ENCODE measurements around the gene SORCS2.

SORCS2 gene

DNA sequence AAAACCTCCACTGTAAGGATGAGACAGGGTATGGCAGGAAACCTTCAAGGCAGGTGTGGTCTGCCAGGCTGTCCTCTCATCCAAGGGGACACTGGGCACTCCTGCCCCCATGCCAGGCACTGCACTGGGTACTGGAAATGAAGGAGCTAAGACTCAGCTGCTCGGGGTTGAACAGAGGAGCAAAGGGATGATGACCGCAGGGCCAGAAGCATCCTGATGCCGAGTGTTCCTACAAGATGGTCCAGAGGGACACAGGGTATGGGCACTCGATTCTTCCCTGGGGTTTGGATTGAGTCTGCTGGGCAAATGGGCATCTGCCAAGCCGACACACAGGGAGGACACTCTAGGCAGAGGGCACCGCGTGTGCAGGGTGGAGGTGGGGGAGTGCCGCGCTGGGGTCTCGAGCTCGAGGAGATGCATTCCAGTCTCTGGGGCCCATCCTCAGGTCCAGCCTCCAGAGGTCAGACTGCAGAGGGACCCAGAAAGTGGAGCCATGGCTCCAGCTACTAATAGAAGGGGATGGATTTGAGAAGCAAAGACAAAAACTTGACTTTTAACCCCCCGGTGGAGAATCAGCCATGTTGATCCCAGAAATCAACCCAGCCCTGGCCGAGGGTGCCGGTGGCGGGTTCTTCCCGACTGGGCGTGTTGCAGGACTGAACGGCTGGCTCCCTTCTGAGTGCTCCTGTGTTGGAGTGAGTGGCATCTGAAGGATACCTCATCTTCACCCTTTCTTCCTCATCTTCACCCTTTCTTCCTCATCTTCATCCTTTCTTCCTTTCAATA is 500.3 kb downstream of the SORCS2 start:
- H3K27ac ChIP-seq (ENCODE audit: insufficient read depth in 1 of 2, low read depth in 1 of 2, low read length in 2 of 2, poor library complexity in 1 of 2, severe bottlenecking in 2 of 2): no peak overlapping the region
- peaks cover 0 to 22% (median 1%) of the 10 kb centered on the region in 5 experiments for H3K27me3 ChIP-seq (replicated peaks in 2 of 5; ENCODE audit: control insufficient read depth in 4 of 5, insufficient read depth in 5 of 5, low read length in 4 of 5)
- H3K9me3 ChIP-seq (ENCODE audit: control extremely low read depth in 1 of 5, control insufficient read depth in 4 of 5, insufficient read depth in 2 of 5, low read depth in 1 of 5, low read length in 4 of 5): no peaks in the 10 kb centered on the region
- WGBS (ENCODE audit: insufficient coverage): 95% methylated on average over 17 of the region's 18 CpGs
- no peaks in the 10 kb centered on the region for H3K4me1 ChIP-seq (ENCODE audit: control extremely low read depth in 1 of 4, control insufficient read depth in 4 of 4, insufficient read depth in 4 of 4, low read length in 3 of 4)
- POLR2A ChIA-PET: no interaction called here
- no peak overlapping the region for H3K4me3 ChIP-seq (ENCODE audit: control insufficient read depth in 1 of 7, extremely low read depth in 1 of 7, insufficient read depth in 4 of 7, low read depth in 2 of 7, low read length in 6 of 7)
- CTCF ChIA-PET: interaction anchor here (1.1 kb wide), 1 partner anchor 19 kb away, joined by 3 read pairs; no protein-coding TSS in a partner anchor
- no peak for DNase-seq
- H3K36me3 ChIP-seq (ENCODE audit: control insufficient read depth in 4 of 4, insufficient read depth in 4 of 4, low read length in 3 of 4): no peaks in the 10 kb centered on the region

DNA sequence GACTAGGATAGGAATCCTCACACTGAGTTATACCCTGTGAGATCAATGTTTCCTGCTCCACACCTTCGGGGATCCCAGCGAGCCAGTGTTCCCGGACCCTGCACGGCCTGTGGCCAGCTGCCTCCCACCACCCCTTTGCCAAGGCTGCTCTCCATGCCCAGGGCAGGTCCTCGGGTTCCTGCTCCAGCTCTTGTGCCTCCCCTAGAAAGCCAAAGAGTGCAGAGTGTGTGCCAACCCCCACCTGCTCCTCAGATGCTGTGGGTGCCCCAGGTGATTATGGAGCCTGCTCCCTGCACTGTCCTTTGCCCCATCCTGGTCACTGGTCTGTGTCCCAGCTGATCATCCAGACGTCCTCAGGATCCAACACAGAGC is 500.9 kb downstream of the SORCS2 start:
- ChIA-PET POLR2A (no interaction called here), CTCF (interaction anchor here (1.1 kb wide), 1 partner anchor 18 kb away, joined by 3 read pairs; no protein-coding TSS in a partner anchor)
- Histone ChIP-seq H3K4me1 (ENCODE audit: control extremely low read depth in 1 of 4, control insufficient read depth in 4 of 4, insufficient read depth in 4 of 4, low read length in 3 of 4) (no peaks in the 10 kb centered on the region), H3K27me3 (replicated peaks in 2 of 5; ENCODE audit: control insufficient read depth in 4 of 5, insufficient read depth in 5 of 5, low read length in 4 of 5) (peaks cover 0 to 27% (median 5%) of the 10 kb centered on the region in 5 experiments), H3K27ac (ENCODE audit: insufficient read depth in 1 of 2, low read depth in 1 of 2, low read length in 2 of 2, poor library complexity in 1 of 2, severe bottlenecking in 2 of 2) (no peak overlapping the region), H3K36me3 (ENCODE audit: control insufficient read depth in 4 of 4, insufficient read depth in 4 of 4, low read length in 3 of 4) (no peaks in the 10 kb centered on the region), H3K4me3 (ENCODE audit: control insufficient read depth in 1 of 7, extremely low read depth in 1 of 7, insufficient read depth in 4 of 7, low read depth in 2 of 7, low read length in 6 of 7) (no peak overlapping the region), H3K9me3 (ENCODE audit: control extremely low read depth in 1 of 5, control insufficient read depth in 4 of 5, insufficient read depth in 2 of 5, low read depth in 1 of 5, low read length in 4 of 5) (no peaks in the 10 kb centered on the region)
- no peak for DNase-seq
- 87% methylated on average over 6 of the region's 6 CpGs for WGBS (ENCODE audit: insufficient coverage)

DNA sequence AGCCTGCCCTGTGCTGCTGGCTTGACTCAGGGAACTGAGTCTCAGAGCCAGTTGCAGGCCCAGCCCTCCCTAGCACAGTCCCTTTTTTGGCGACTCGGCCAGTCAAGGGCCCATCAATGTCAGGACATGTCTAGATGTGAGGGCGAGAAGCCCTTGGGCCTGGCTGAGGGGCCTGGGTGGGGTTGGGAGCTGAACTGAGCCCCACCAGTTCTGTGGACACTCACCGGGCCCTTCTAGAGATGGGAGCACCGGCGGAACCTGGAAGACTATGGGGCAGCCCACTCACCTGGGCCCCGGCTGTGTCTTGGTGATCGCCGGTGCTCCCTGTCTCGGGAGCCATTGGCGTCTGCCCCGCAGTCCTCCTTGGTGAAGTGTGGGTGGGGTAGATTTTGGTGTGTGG is 501.4 kb downstream of the SORCS2 start:
- DNase-seq: no peak
- no peak overlapping the region for H3K27ac ChIP-seq (ENCODE audit: insufficient read depth in 1 of 2, low read depth in 1 of 2, low read length in 2 of 2, poor library complexity in 1 of 2, severe bottlenecking in 2 of 2)
- H3K36me3 ChIP-seq (ENCODE audit: control insufficient read depth in 4 of 4, insufficient read depth in 4 of 4, low read length in 3 of 4): no peaks in the 10 kb centered on the region
- no peak overlapping the region for H3K4me3 ChIP-seq (ENCODE audit: control insufficient read depth in 1 of 7, extremely low read depth in 1 of 7, insufficient read depth in 4 of 7, low read depth in 2 of 7, low read length in 6 of 7)
- ChIA-PET CTCF (interaction anchor here (1.1 kb wide), 1 partner anchor 18 kb away, joined by 3 read pairs; no protein-coding TSS in a partner anchor), POLR2A (no interaction called here)
- peaks cover 0 to 1% (median 0%) of the 10 kb centered on the region in 4 experiments for H3K4me1 ChIP-seq (ENCODE audit: control extremely low read depth in 1 of 4, control insufficient read depth in 4 of 4, insufficient read depth in 4 of 4, low read length in 3 of 4)
- 98% methylated on average over 7 of the region's 12 CpGs for WGBS (ENCODE audit: insufficient coverage)
- H3K27me3 ChIP-seq (replicated peaks in 2 of 5; ENCODE audit: control insufficient read depth in 4 of 5, insufficient read depth in 5 of 5, low read length in 4 of 5): peaks cover 0 to 31% (median 5%) of the 10 kb centered on the region in 5 experiments
- H3K9me3 ChIP-seq (ENCODE audit: control extremely low read depth in 1 of 5, control insufficient read depth in 4 of 5, insufficient read depth in 2 of 5, low read depth in 1 of 5, low read length in 4 of 5): no peaks in the 10 kb centered on the region

DNA sequence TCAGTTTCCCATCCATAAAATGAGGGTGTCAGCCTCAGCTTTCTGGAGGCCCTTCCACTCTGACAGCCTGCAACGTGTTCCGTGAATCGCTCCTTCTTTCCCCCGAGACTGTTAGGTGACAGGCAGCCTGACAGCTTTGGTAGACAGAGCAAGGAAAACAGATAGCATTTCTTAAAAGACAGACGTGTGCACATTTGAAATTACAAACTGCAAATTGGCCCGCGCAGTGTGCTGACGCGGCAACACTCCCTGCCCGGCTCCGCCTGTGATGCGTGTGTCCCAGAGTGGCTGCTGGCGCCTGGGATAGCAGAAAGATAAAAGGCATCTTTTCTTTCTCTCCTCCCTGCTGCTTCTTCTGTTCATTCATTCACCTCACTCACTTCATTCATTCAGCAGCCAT is 502.0 kb downstream of the SORCS2 start:
- 91% methylated on average over 13 of the region's 13 CpGs for WGBS (ENCODE audit: insufficient coverage)
- POLR2A ChIA-PET: no interaction called here

DNA sequence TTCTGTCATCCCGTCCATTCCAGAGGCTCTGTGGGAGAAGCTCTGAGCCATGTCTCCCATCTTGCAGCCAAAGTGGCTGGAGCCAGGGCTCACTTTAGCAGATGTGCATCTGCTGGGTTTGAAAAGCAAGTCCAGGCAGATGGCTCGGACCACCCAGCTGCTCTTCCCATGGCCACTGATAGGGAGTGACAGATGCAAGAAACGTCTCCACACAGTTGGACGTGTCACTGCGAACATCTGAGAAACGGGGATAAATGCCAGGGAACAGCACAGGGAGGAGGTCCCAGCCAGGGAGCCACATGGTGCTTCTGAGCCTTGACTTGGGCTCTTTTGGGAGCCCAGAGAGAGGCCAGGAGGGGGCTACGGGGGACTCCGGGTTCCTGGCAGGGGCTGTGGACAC is 505.0 kb downstream of the SORCS2 start:
- no peaks in the 10 kb centered on the region for H3K36me3 ChIP-seq (ENCODE audit: control insufficient read depth in 4 of 4, insufficient read depth in 4 of 4, low read length in 3 of 4)
- peaks cover 0 to 63% (median 6%) of the 10 kb centered on the region in 5 experiments for H3K27me3 ChIP-seq (replicated peaks in 2 of 5; ENCODE audit: control insufficient read depth in 4 of 5, insufficient read depth in 5 of 5, low read length in 4 of 5)
- ChIA-PET POLR2A (interaction anchor here (1.1 kb wide), 1 partner anchor 9 kb away, joined by 3 read pairs; no protein-coding TSS in a partner anchor), CTCF (no interaction called here)
- no peak for DNase-seq
- no peaks in the 10 kb centered on the region for H3K9me3 ChIP-seq (ENCODE audit: control extremely low read depth in 1 of 5, control insufficient read depth in 4 of 5, insufficient read depth in 2 of 5, low read depth in 1 of 5, low read length in 4 of 5)
- WGBS (ENCODE audit: insufficient coverage): 93% methylated on average over 6 of the region's 8 CpGs
- no peak overlapping the region for H3K27ac ChIP-seq (ENCODE audit: insufficient read depth in 1 of 2, low read depth in 1 of 2, low read length in 2 of 2, poor library complexity in 1 of 2, severe bottlenecking in 2 of 2)
- H3K4me3 ChIP-seq (ENCODE audit: control insufficient read depth in 1 of 7, extremely low read depth in 1 of 7, insufficient read depth in 4 of 7, low read depth in 2 of 7, low read length in 6 of 7): no peak overlapping the region
- H3K4me1 ChIP-seq (ENCODE audit: control extremely low read depth in 1 of 4, control insufficient read depth in 4 of 4, insufficient read depth in 4 of 4, low read length in 3 of 4): peaks cover 0 to 6% (median 1%) of the 10 kb centered on the region in 4 experiments

More for the DNA sequence above, 502.0 kb downstream of the SORCS2 start:
- Histone ChIP-seq H3K4me1 (ENCODE audit: control extremely low read depth in 1 of 4, control insufficient read depth in 4 of 4, insufficient read depth in 4 of 4, low read length in 3 of 4) (peaks cover 0 to 6% (median 1%) of the 10 kb centered on the region in 4 experiments), H3K9me3 (ENCODE audit: control extremely low read depth in 1 of 5, control insufficient read depth in 4 of 5, insufficient read depth in 2 of 5, low read depth in 1 of 5, low read length in 4 of 5) (no peaks in the 10 kb centered on the region), H3K27ac (ENCODE audit: insufficient read depth in 1 of 2, low read depth in 1 of 2, low read length in 2 of 2, poor library complexity in 1 of 2, severe bottlenecking in 2 of 2) (no peak overlapping the region), H3K4me3 (ENCODE audit: control insufficient read depth in 1 of 7, extremely low read depth in 1 of 7, insufficient read depth in 4 of 7, low read depth in 2 of 7, low read length in 6 of 7) (no peak overlapping the region), H3K36me3 (ENCODE audit: control insufficient read depth in 4 of 4, insufficient read depth in 4 of 4, low read length in 3 of 4) (no peaks in the 10 kb centered on the region), H3K27me3 (replicated peaks in 2 of 5; ENCODE audit: control insufficient read depth in 4 of 5, insufficient read depth in 5 of 5, low read length in 4 of 5) (peaks cover 0 to 37% (median 5%) of the 10 kb centered on the region in 5 experiments)
- DNase-seq: no peak
- CTCF ChIA-PET: no interaction called here

DNA sequence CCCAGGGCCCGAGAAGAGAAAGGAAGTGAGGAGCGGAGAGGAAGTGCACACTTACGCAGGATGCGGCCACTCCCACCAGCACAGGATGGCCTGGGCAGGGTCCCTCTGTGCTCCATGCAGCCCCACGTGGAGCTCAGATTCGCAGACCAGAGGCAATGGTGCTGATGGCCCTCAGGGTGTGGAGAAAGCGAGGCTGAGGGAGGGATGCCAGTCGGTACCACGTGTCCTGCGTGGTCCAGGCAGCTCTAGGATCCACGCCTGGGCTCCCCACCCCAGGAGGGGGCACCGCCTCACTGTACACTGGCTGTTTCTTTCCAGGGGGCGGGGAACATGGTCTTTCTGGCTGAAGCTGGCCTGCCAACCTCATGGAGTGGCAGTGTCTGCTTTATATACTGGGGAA is 505.5 kb downstream of the SORCS2 start:
- WGBS (ENCODE audit: insufficient coverage): 44% methylated on average over 10 of the region's 13 CpGs
- H3K27ac ChIP-seq (ENCODE audit: insufficient read depth in 1 of 2, low read depth in 1 of 2, low read length in 2 of 2, poor library complexity in 1 of 2, severe bottlenecking in 2 of 2): no peak overlapping the region
- H3K36me3 ChIP-seq (ENCODE audit: control insufficient read depth in 4 of 4, insufficient read depth in 4 of 4, low read length in 3 of 4): no peaks in the 10 kb centered on the region
- H3K9me3 ChIP-seq (ENCODE audit: control extremely low read depth in 1 of 5, control insufficient read depth in 4 of 5, insufficient read depth in 2 of 5, low read depth in 1 of 5, low read length in 4 of 5): no peaks in the 10 kb centered on the region
- no peak for DNase-seq
- peaks cover 0 to 63% (median 6%) of the 10 kb centered on the region in 5 experiments for H3K27me3 ChIP-seq (replicated peaks in 2 of 5; ENCODE audit: control insufficient read depth in 4 of 5, insufficient read depth in 5 of 5, low read length in 4 of 5)
- H3K4me1 ChIP-seq (ENCODE audit: control extremely low read depth in 1 of 4, control insufficient read depth in 4 of 4, insufficient read depth in 4 of 4, low read length in 3 of 4): peaks cover 0 to 6% (median 1%) of the 10 kb centered on the region in 4 experiments
- CTCF ChIA-PET: no interaction called here
- POLR2A ChIA-PET: no interaction called here
- no peak overlapping the region for H3K4me3 ChIP-seq (ENCODE audit: control insufficient read depth in 1 of 7, extremely low read depth in 1 of 7, insufficient read depth in 4 of 7, low read depth in 2 of 7, low read length in 6 of 7)

DNA sequence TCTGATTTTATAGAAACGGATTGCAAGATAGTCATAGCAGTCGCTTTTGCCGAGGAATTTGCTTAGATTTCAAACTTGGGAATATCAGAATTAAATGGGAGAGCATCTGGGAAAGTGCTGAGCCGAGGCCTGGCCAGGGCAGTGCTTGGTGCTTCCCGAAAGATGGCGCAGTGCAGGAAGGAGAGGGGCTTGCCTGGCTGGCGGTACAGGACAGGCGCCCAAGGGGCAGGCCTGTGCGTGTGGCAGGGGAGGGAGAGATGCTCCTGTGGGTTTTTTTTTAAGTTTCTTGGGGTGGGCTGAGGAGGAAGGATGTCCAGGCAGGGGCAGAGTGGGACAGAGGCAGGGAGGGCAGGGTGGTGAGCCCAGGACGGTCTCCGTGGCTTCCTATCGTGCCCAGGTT is 506.2 kb downstream of the SORCS2 start:
- DNase-seq: no peak
- 62% methylated on average over 9 of the region's 12 CpGs for WGBS (ENCODE audit: insufficient coverage)
- ChIA-PET CTCF (no interaction called here), POLR2A (no interaction called here)
- Histone ChIP-seq H3K27me3 (replicated peaks in 2 of 5; ENCODE audit: control insufficient read depth in 4 of 5, insufficient read depth in 5 of 5, low read length in 4 of 5) (peaks cover 0 to 62% (median 6%) of the 10 kb centered on the region in 5 experiments), H3K4me3 (ENCODE audit: control insufficient read depth in 1 of 7, extremely low read depth in 1 of 7, insufficient read depth in 4 of 7, low read depth in 2 of 7, low read length in 6 of 7) (no peak overlapping the region), H3K9me3 (ENCODE audit: control extremely low read depth in 1 of 5, control insufficient read depth in 4 of 5, insufficient read depth in 2 of 5, low read depth in 1 of 5, low read length in 4 of 5) (no peaks in the 10 kb centered on the region), H3K4me1 (ENCODE audit: control extremely low read depth in 1 of 4, control insufficient read depth in 4 of 4, insufficient read depth in 4 of 4, low read length in 3 of 4) (peaks cover 0 to 6% (median 1%) of the 10 kb centered on the region in 4 experiments), H3K36me3 (ENCODE audit: control insufficient read depth in 4 of 4, insufficient read depth in 4 of 4, low read length in 3 of 4) (no peaks in the 10 kb centered on the region), H3K27ac (ENCODE audit: insufficient read depth in 1 of 2, low read depth in 1 of 2, low read length in 2 of 2, poor library complexity in 1 of 2, severe bottlenecking in 2 of 2) (no peak overlapping the region)

All from common myeloid progenitor, CD34-positive (primary cell).